H1 (cell line): ENCODE measurements around the gene PPP1R14C. TPM values are rescaled to one million over a fixed set of nuclear protein-coding genes. Genes with fewer than 3 reads are reported as not detected.

Experiments used
- CTCF ChIA-PET: fragments of 300-600 bp; sonication (Branson Sonifier 250); formaldehyde crosslinking; loops from one replicate; lab custom pipeline; 2021; ENCODE audit not compliant: partially characterized antibody; lab: Charles Lee
- POLR2A ChIA-PET: fragments of 300-600 bp; sonication (Branson Sonifier 250); formaldehyde crosslinking; loops from one replicate; lab custom pipeline; 2021; ENCODE audit warnings: inconsistent platforms; ENCODE audit not compliant: partially characterized antibody; lab: Charles Lee
- DNase-seq, 2 experiments: peaks; one replicate each; pipeline versions ENCODE4 v3.0.0 to v3.0.0-alpha.2; 2010 to 2022; ENCODE audit warnings: low spot score in 2 of 2, low read depth in 1 of 2, mixed read lengths in 1 of 2
- FAIRE-seq: peaks from 2 replicates; lab custom pipeline; 2011; peaks lifted over from hg19 to GRCh38; lab: Jason Lieb, UNC
- H2AFZ ChIP-seq: 2 replicates; pipeline ENCODE4 v1.8.1; 2012; ENCODE audit warnings: low read length, inconsistent platforms
- H2AK5ac ChIP-seq: 2 replicates; pipeline ENCODE4 v1.6.1; 2013; ENCODE audit warnings: low read depth, low read length
- H2BK120ac ChIP-seq: replicated peaks from 2 replicates; pipeline ENCODE3; 2013; ENCODE audit warnings: low read depth, low read length, inconsistent platforms
- H2BK12ac ChIP-seq: 2 replicates; pipeline ENCODE4 v1.6.1; 2013; ENCODE audit warnings: low read depth, low read length
- H2BK15ac ChIP-seq: 2 replicates; pipeline ENCODE4 v1.6.1; 2013; ENCODE audit warnings: low read length
- H2BK20ac ChIP-seq: 2 replicates; pipeline ENCODE4 v1.6.1; 2013; ENCODE audit warnings: low read length
- H2BK5ac ChIP-seq: 2 replicates; pipeline ENCODE4 v1.6.1; 2013; ENCODE audit warnings: low read depth, low read length
- H3K14ac ChIP-seq: 2 replicates; pipeline ENCODE4 v1.6.1; 2013; ENCODE audit warnings: inconsistent platforms; ENCODE audit not compliant: insufficient read length
- H3K18ac ChIP-seq: 2 replicates; pipeline ENCODE4 v1.6.1; 2013; ENCODE audit warnings: low read length; ENCODE audit errors: extremely low read depth
- H3K23ac ChIP-seq: 2 replicates; pipeline ENCODE4 v1.6.1; 2013; ENCODE audit warnings: inconsistent platforms; ENCODE audit not compliant: insufficient read length
- H3K23me2 ChIP-seq: 2 replicates; pipeline ENCODE4 v1.6.1; 2013; ENCODE audit warnings: low read depth, low read length
- H3K27ac ChIP-seq: 2 replicates; pipeline ENCODE4 v1.6.1; 2011; ENCODE audit warnings: low read depth, low read length, inconsistent platforms
- H3K27me3 ChIP-seq, 4 experiments: replicated peaks in 1 of 4; 1 replicate in 1 of 4; 2 replicates in 3 of 4; pipeline versions ENCODE4 v1.6.1 to v1.8.1; 2011 to 2013; ENCODE audit warnings: low read length in 3 of 4, mild to moderate bottlenecking in 3 of 4, inconsistent platforms in 2 of 4, mixed read lengths in 2 of 4, moderate library complexity in 1 of 4; ENCODE audit not compliant: control insufficient read depth in 3 of 4, insufficient read depth in 3 of 4; ENCODE audit errors: extremely low read depth in 1 of 4
- H3K36me3 ChIP-seq, 4 experiments: 2 replicates each; pipeline versions ENCODE4 v1.6.1 to v1.8.1; 2011 to 2013; ENCODE audit warnings: mild to moderate bottlenecking in 4 of 4, low read length in 3 of 4, moderate library complexity in 2 of 4, control low read depth in 1 of 4, inconsistent platforms in 1 of 4; ENCODE audit not compliant: insufficient read depth in 4 of 4, control insufficient read depth in 2 of 4
- H3K4ac ChIP-seq: replicated peaks from 2 replicates; pipeline ENCODE3; 2013; ENCODE audit warnings: low read length, low read depth, mixed read lengths, inconsistent platforms; ENCODE audit not compliant: insufficient read length
- H3K4me1 ChIP-seq, 4 experiments: replicated peaks in 1 of 4; 1 replicate in 1 of 4; 2 replicates in 3 of 4; pipeline versions ENCODE4 v1.6.1 to v1.8.1; 2011 to 2013; ENCODE audit warnings: low read length in 3 of 4, inconsistent platforms in 2 of 4, mixed read lengths in 1 of 4; ENCODE audit not compliant: insufficient read depth in 4 of 4, control insufficient read depth in 3 of 4
- H3K4me2 ChIP-seq, 2 experiments: 2 replicates each; pipeline versions ENCODE4 v1.6.1 to v1.8.1; 2011 to 2013; ENCODE audit warnings: low read depth in 2 of 2, low read length in 2 of 2, control low read depth in 1 of 2, inconsistent platforms in 1 of 2, mild to moderate bottlenecking in 1 of 2; ENCODE audit not compliant: insufficient read depth in 1 of 2
- H3K4me3 ChIP-seq, 4 experiments: fragments of 200-600, 300-600 bp in 1 of 4; sonication (generic), shearing (Covaris generic), sonication (Bioruptor Twin) in 1 of 4; 2 replicates each; pipeline versions ENCODE4 v1.5.1 to v1.8.1; 2011 to 2016; ENCODE audit warnings: low read length in 4 of 4, low read depth in 3 of 4, control low read depth in 2 of 4, inconsistent platforms in 2 of 4, mild to moderate bottlenecking in 2 of 4, mixed read lengths in 1 of 4, moderate library complexity in 1 of 4; ENCODE audit not compliant: insufficient read depth in 2 of 4; ENCODE audit errors: extremely low read depth in 1 of 4
- H3K56ac ChIP-seq: replicated peaks from 2 replicates; pipeline ENCODE3; 2013; ENCODE audit warnings: low read depth, mild to moderate bottlenecking, mixed read lengths, low read length, inconsistent platforms; ENCODE audit not compliant: insufficient read length
- H3K79me1 ChIP-seq: 2 replicates; pipeline ENCODE4 v1.6.1; 2013; ENCODE audit warnings: low read depth, low read length, control low read depth
- H3K79me2 ChIP-seq, 2 experiments: 2 replicates each; pipeline versions ENCODE4 v1.6.1 to v1.8.1; 2012 to 2013; ENCODE audit warnings: low read length in 2 of 2, mild to moderate bottlenecking in 2 of 2, inconsistent platforms in 1 of 2; ENCODE audit not compliant: insufficient read depth in 2 of 2, control insufficient read depth in 1 of 2
- H3K9ac ChIP-seq, 4 experiments: replicated peaks in 1 of 4; 1 replicate in 1 of 4; 2 replicates in 3 of 4; pipeline versions ENCODE4 v1.6.1 to v1.8.1; 2011 to 2013; ENCODE audit warnings: low read depth in 3 of 4, low read length in 3 of 4, control low read depth in 2 of 4, mild to moderate bottlenecking in 2 of 4, moderate library complexity in 2 of 4, inconsistent platforms in 1 of 4; ENCODE audit errors: extremely low read depth in 1 of 4
- H3K9me3 ChIP-seq, 2 experiments: 2 replicates each; pipeline versions ENCODE4 v1.6.1 to v1.8.1; 2012 to 2013; ENCODE audit warnings: mild to moderate bottlenecking in 2 of 2, moderate library complexity in 2 of 2, control low read depth in 1 of 2, inconsistent platforms in 1 of 2, low read depth in 1 of 2, low read length in 1 of 2, mixed read lengths in 1 of 2; ENCODE audit not compliant: insufficient read depth in 2 of 2
- H4K20me1 ChIP-seq, 2 experiments: replicated peaks in 1 of 2; 2 replicates each; pipeline versions ENCODE3 to v1.8.1; 2011 to 2013; ENCODE audit warnings: inconsistent platforms in 2 of 2, low read length in 2 of 2, mild to moderate bottlenecking in 1 of 2; ENCODE audit not compliant: insufficient read depth in 2 of 2, control insufficient read depth in 1 of 2
- H4K5ac ChIP-seq: 2 replicates; pipeline ENCODE4 v1.6.1; 2013; ENCODE audit warnings: low read length, low read depth, mixed read lengths, inconsistent platforms; ENCODE audit not compliant: insufficient read length
- H4K8ac ChIP-seq: 2 replicates; pipeline ENCODE4 v1.8.0; 2013; ENCODE audit warnings: mild to moderate bottlenecking, moderate library complexity, low read length, inconsistent platforms; ENCODE audit not compliant: insufficient read depth; ENCODE audit errors: extremely low read depth
- H4K91ac ChIP-seq: replicated peaks from 2 replicates; pipeline ENCODE3; 2013; ENCODE audit warnings: low read length, mixed read lengths, inconsistent platforms; ENCODE audit not compliant: insufficient read length
- CEBPB ChIP-seq: IDR thresholded peaks from 2 replicates; pipeline ENCODE4 v1.6.1; 2012; ENCODE audit warnings: low read depth, low read length
- NANOG ChIP-seq: IDR thresholded peaks from 2 replicates; pipeline ENCODE4 v1.6.1; 2011; ENCODE audit warnings: low read length, low read depth, mild to moderate bottlenecking, inconsistent platforms; ENCODE audit not compliant: insufficient read depth, poor library complexity, severe bottlenecking
- NRF1 ChIP-seq: IDR thresholded peaks from 2 replicates; pipeline ENCODE4 v1.6.1; 2011; ENCODE audit warnings: mild to moderate bottlenecking, low read depth, low read length, improper control_type of control experiment
- RBBP5 ChIP-seq: IDR thresholded peaks from 2 replicates; pipeline ENCODE4 v1.7.1; 2012; ENCODE audit warnings: low read depth, mild to moderate bottlenecking, inconsistent platforms, low read length, moderate library complexity, borderline replicate concordance
- SP2 ChIP-seq: IDR thresholded peaks from 2 replicates; pipeline ENCODE4 v1.6.1; 2012; ENCODE audit warnings: mild to moderate bottlenecking, low read length, inconsistent platforms
- WGBS, 2 experiments: shearing (Covaris generic) in 1 of 2; methylation state at CpG; one replicate each; pipeline versions ENCODE4 v1.1.6 to v1.1.7; 2013 to 2015; ENCODE audit warnings: low lambda C conversion rate in 2 of 2, mixed read lengths in 2 of 2, inconsistent platforms in 1 of 2, low coverage in 1 of 2, missing lambda C conversion rate in 1 of 2; ENCODE audit not compliant: insufficient replicate concordance in 2 of 2, insufficient coverage in 1 of 2, insufficient read length in 1 of 2; ENCODE audit errors: extremely low coverage in 1 of 2, missing lambda C conversion rate in 1 of 2; 5-methylcytosine and 5-hydroxymethylcytosine counted together
- polyA plus RNA-seq, 7 experiments: library from polyadenylated mRNA; depleted of rRNA in 3 of 7; stranded (reverse) in 5 of 7; unstranded in 2 of 7; fragments of >200 nt in 5 of 7; fragments of 200-250 nt in 2 of 7; gene quantifications; 1 replicate in 5 of 7; 2 replicates in 1 of 7; 4 replicates in 1 of 7; pipeline versions ENCODE4 v1.2.1 to v1.2.3, GENCODE V29; 2011 to 2013; ENCODE audit warnings: missing spikeins in 2 of 7, mixed read lengths in 2 of 7
- total RNA-seq: library from RNA; stranded (reverse); fragmentation: NEBNext Ultra II Directional; extraction: Animal tissue kit (Norgen Biotek cat#: 25700); gene quantifications from 2 replicates; pipeline ENCODE4 v1.2.1, GENCODE V29; 2021

Gene PPP1R14C
- total and polyA plus RNA-seq, 2 of the 8 experiments (the other 6 are each of a cell fraction or from before 2014, with no cell fraction given): 0.30 to 0.61 TPM

DNA sequence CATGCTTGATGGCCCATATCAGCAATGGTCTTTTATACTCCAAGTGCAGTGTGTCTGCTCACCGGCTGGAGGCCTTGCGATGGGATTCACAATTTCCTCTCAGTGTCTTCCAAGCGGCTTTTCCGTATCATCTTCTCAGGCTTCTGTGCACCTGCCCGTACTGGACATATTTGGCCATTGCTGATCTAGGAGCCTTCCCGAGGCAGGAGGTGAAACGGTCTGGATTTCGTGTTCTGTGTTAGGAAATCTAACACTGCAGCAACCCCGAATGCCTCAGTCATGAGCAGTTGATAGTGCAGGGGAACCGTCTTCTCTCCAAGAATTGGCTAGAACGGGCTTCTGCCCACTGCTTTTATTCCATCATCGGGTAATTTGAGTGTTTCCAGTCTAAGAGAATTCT lies 60.5 kb downstream of the PPP1R14C start:
- CTCF ChIA-PET: interaction anchor here (2.2 to 2.5 kb wide), 2 partner anchors 17 to 23 kb away, joined by 5 to 8 read pairs; no protein-coding TSS in a partner anchor

More for the DNA sequence above, 60.5 kb downstream of the PPP1R14C start:
- H2BK15ac ChIP-seq: no peak overlapping the region
- H4K8ac ChIP-seq: no peak overlapping the region
- no peaks in the 10 kb centered on the region for H3K27me3 ChIP-seq
- H3K79me1 ChIP-seq: no peaks in the 10 kb centered on the region
- H3K4me1 ChIP-seq: no peaks in the 10 kb centered on the region
- H3K23ac ChIP-seq: no peak overlapping the region
- WGBS, 2 experiments: 95% methylated on average over 12 of the region's 12 CpGs; no CpG with 5 or more reads in 1 of the 2 experiments
- DNase-seq: no peak
- H2BK120ac ChIP-seq: no peak overlapping the region
- no peak overlapping the region for H3K18ac ChIP-seq
- H2AK5ac ChIP-seq: no peak overlapping the region
- no peaks in the 10 kb centered on the region for H3K23me2 ChIP-seq
- no peak overlapping the region for H4K5ac ChIP-seq
- no peak for FAIRE-seq
- no peak overlapping the region for H3K4ac ChIP-seq
- no peaks in the 10 kb centered on the region for H3K79me2 ChIP-seq
- no peak overlapping the region for H2BK20ac ChIP-seq
- no peak overlapping the region for H4K91ac ChIP-seq
- TF ChIP-seq NANOG (no peak), CEBPB (no peak), SP2 (no peak), NRF1 (no peak), RBBP5 (no peak)
- TF ChIP-seq, all 59 proteins: peak for 0
- H3K14ac ChIP-seq: no peak overlapping the region
- H3K36me3 ChIP-seq: no peaks in the 10 kb centered on the region
- H2BK5ac ChIP-seq: no peak overlapping the region
- H3K4me3 ChIP-seq: no peak overlapping the region
- no peak overlapping the region for H2AFZ ChIP-seq
- no peak overlapping the region for H2BK12ac ChIP-seq
- H3K56ac ChIP-seq: no peak overlapping the region
- H3K9me3 ChIP-seq: no peaks in the 10 kb centered on the region
- no peak overlapping the region for H3K4me2 ChIP-seq
- POLR2A ChIA-PET: no interaction called here
- H4K20me1 ChIP-seq: no peaks in the 10 kb centered on the region
- no peak overlapping the region for H3K27ac ChIP-seq
- no peak overlapping the region for H3K9ac ChIP-seq
